ENCODE data around the gene PTPRD. TPM values are rescaled to one million over a fixed set of nuclear protein-coding genes. Genes with fewer than 3 reads are reported as not detected.
A peak's percentile ranks its signal among the peaks of the same experiment; 100 is the strongest.

PTPRD gene
- total RNA-seq, 1 donor from 2014 or later, result 30.8 TPM

GRCh38 chr9:8648271-8648845 is 1964.4 kb downstream of the PTPRD start:
- ATAC-seq (no peak), DNase-seq (no peak)
- no peaks in the 10 kb centered on the region for H3K36me3 ChIP-seq
- H3K27ac ChIP-seq, result no peak overlapping the region
- H3K4me3 ChIP-seq, result no peak overlapping the region
- no peaks in the 10 kb centered on the region for H3K27me3 ChIP-seq
- H3K9me3 ChIP-seq, result no peaks in the 10 kb centered on the region
- no peaks in the 10 kb centered on the region for H3K4me1 ChIP-seq
- intact Hi-C loops (cut with DNase I), result no loop called here
- no peak for TF ChIP-seq CTCF (IDR thresholded peaks at IDR 0.05)

GRCh38 chr9:8647824-8648223 is 1965.0 kb downstream of the PTPRD start:
- no peaks in the 10 kb centered on the region for H3K9me3 ChIP-seq
- H3K27me3 ChIP-seq, result no peaks in the 10 kb centered on the region
- H3K4me3 ChIP-seq, result no peak overlapping the region
- no peak for ATAC-seq
- no peak for DNase-seq
- no peaks in the 10 kb centered on the region for H3K4me1 ChIP-seq
- intact Hi-C loops (cut with DNase I), result no loop called here
- H3K36me3 ChIP-seq, result no peaks in the 10 kb centered on the region
- no peak overlapping the region for H3K27ac ChIP-seq
- TF ChIP-seq CTCF (IDR thresholded peaks at IDR 0.05), result no peak

GRCh38 chr9:8644571-8644970 is 1968.2 kb downstream of the PTPRD start:
- Histone ChIP-seq H3K27ac (no peak overlapping the region), H3K27me3 (no peaks in the 10 kb centered on the region), H3K36me3 (no peaks in the 10 kb centered on the region), H3K4me3 (no peak overlapping the region), H3K4me1 (no peaks in the 10 kb centered on the region), H3K9me3 (no peaks in the 10 kb centered on the region)
- ATAC-seq (no peak), DNase-seq (no peak)
- no peak for TF ChIP-seq CTCF (IDR thresholded peaks at IDR 0.05)
- intact Hi-C loops (cut with DNase I), result no loop called here

- intact Hi-C loops (cut with DNase I), result no loop called here
- ATAC-seq, result no peak
- H3K9me3 ChIP-seq, result no peaks in the 10 kb centered on the region
These were observed 1968.9 kb downstream of the PTPRD start for GRCh38 chr9:8643896-8644295.

GRCh38 chr9:8643464-8643863 is 1969.3 kb downstream of the PTPRD start:
- intact Hi-C loops (cut with DNase I), result no loop called here
- no peaks in the 10 kb centered on the region for H3K27me3 ChIP-seq

More at GRCh38 chr9:8643896-8644295, 1968.9 kb downstream of the PTPRD start:
- Histone ChIP-seq H3K36me3 (no peaks in the 10 kb centered on the region), H3K27me3 (no peaks in the 10 kb centered on the region), H3K27ac (no peak overlapping the region), H3K4me3 (no peak overlapping the region), H3K4me1 (no peaks in the 10 kb centered on the region)
- TF ChIP-seq CTCF (IDR thresholded peaks at IDR 0.05), result no peak
- DNase-seq, result no peak

More at GRCh38 chr9:8643464-8643863, 1969.3 kb downstream of the PTPRD start:
- H3K9me3 ChIP-seq, result no peaks in the 10 kb centered on the region
- no peak for TF ChIP-seq CTCF (IDR thresholded peaks at IDR 0.05)
- peak; percentile 39 for ATAC-seq
- H3K4me3 ChIP-seq, result no peak overlapping the region
- no peaks in the 10 kb centered on the region for H3K4me1 ChIP-seq
- H3K27ac ChIP-seq, result no peak overlapping the region
- no peaks in the 10 kb centered on the region for H3K36me3 ChIP-seq
- DNase-seq, result no peak
